Stimulated activated CD8-positive, alpha-beta memory T cell treated with anti-CD3 and anti-CD28 coated beads, Interleukin-4, amount 100 ng/mL, for 24 hours (primary cell): ENCODE data around the gene PTH2.
"Not testable (repeated sequence)": the region's sequence is repeated elsewhere in the genome, so short reads cannot be mapped to it uniquely, and the experiment has no call there.

ENCODE experiments used
- DNase-seq: peaks from one replicate; pipeline ENCODE4 v3.0.0-alpha.2; 2020; ENCODE audit warnings: low read depth

Gene PTH2, protein sequence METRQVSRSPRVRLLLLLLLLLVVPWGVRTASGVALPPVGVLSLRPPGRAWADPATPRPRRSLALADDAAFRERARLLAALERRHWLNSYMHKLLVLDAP

GRCh38 chr19:49423071-49423984, at the start of gene PTH2:
PTH2 (minus strand) TSS chr19:49423441; CDS start chr19:49423339, 102 bp downstream.
- DNase-seq: no peak

DNA sequence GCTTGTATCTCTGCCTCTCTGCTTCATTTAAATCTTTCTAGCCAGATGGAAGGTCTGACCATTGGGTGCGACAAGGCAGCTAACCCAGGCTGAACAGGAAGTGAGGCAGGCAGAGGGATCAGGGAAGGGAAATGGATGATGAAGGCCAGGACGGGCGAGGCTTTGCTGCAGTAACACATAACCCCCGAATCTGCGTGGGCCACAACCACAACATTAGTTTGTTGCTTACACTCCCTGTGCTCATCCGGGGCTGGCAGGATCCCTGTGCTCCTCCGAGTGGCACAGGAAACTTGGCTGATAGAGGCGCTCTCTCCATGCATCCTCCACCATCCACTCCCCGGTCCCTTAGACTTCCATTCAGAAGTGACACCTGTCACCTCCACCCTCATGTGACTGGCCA, 49.7 kb upstream of the PTH2 start:
- no peak for DNase-seq

DNA sequence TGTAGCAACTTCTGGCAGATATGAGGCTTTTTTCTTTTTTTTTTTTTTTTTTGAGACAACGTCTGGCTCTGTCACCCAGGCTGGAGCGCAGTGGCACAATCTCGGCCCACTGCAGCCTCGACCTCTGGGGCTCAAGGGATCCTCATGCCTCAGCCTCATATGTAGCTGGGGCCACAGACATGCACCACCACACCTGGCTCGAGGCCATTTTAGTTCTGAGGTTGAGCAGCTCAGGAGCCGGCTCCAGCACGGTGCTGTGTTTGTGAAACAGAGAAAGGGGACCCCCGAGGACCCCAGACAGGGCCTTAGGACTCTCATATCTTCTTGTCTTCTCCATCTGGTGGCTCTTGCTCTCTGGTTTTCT, 47.4 kb upstream of the PTH2 start:
- no peak for DNase-seq

DNA sequence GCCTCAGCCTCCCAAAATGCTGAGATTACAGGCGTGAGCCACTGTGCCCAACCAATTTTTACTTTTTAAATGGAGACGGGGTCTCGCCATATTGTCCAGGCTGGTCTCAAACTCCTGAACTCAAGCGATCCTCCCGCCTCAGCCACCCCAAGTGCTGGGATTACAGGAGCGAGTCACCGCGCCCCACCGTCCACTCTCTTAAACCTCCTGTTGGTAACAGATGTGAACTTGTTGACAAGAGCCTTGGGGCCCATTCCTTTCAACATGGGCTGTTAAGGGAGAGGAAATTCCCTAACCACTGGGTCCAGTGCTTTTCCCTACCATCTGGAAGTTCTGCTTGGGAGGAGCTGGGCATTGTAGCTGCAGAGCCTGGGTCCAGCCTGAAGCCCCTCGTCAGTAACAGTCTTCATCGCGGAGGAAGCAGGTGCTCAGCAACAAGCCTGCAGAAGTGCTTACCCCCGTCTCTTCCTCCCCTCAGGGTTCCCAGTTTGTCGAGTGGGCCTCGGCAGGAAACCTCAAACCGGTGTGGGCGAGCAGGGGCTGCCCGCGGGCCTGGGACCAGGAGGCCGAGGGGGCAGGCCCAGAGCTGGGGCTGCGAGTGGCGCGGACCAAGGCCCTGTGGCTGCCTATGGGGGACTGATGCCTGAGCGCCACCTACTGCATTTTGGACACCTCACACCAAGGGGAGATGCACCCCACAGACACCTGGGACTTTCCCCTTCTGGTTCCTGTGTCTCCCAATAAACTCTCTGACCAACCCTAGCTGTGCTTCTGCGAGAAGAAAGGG, 46.8 kb upstream of the PTH2 start:
- DNase-seq: peak; percentile 78

DNA sequence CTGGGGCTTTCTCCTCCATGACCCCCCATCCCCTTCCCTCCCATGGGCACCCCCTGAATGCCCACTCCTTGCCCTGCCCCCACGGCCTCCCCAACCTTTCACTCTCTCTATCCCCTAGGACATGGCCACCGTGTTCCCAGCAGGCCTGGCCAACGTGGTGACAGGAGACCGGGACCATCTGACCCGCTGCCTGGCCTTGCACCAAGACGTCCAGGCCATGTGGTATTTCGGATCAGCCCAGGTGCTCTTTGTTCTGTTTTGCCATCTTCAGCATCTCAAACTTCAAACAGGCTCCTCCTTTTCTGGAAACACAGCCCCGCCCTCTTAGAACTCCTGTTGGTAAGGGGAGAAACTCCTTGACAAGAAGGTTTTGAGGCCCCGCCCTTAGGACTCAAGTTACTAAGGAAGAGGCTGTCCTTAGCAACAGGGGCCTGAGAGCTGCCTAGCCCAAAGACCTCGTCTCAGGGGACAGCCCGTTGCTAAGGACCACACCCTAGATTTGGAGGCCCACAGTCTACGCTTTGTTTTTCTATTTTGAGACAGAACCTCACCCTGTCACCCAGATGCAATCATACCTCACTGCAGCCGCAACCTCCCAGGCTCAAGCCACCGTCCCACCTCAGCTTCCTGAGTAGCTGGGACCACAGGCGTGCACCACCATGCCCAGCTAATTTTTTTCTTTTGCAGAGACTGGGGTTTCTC, 45.7 kb upstream of the PTH2 start:
- no peak for DNase-seq

DNA sequence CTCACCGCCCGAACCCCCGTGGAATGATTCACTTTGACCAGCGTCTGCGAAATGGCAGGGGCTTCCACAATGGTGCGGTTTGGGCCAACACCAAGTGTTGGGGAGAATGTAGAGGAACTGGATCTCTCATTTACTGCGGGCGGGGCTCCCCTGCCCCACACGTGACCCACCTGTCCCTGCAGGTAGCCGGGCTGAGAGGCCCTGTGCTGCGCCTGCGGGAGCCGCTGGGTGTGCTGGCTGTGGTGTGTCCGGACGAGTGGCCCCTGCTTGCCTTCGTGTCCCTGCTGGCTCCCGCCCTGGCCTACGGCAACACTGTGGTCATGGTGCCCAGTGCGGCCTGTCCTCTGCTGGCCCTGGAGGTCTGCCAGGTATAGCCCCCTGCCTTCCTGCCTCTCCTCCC, 45.0 kb upstream of the PTH2 start:
- no peak for DNase-seq

DNA sequence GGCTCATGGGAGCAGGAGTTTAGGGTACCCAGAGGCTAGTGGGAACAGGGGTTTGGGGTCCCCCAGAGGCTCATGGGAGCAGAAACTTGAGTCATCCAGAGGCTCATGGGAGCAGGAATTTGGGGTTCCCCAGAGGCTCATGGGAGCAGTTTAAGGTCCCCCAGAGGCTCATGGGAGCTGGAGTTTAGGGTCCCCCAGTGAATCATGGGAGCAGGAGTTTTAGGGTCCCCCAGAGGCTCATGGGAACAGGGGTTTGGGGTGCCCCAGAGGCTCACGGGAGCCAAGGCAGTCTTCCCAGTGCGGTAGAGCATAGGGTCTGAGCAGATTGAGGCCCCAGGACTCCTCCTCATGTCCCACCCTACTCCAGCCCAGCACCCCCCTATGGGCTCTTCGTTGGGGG, 42.1 kb upstream of the PTH2 start:
- no peak for DNase-seq

GRCh38 chr19:49463960-49464740, 40.9 kb upstream of the PTH2 start:
- DNase-seq: no peak

GRCh38 chr19:49462492-49462891, 39.3 kb upstream of the PTH2 start:
- DNase-seq: no peak

- no peak for DNase-seq
Observed at GRCh38 chr19:49461656-49462055, 38.4 kb upstream of the PTH2 start.

- not testable (repeated sequence) for DNase-seq
Observed at GRCh38 chr19:49461130-49461529, 37.9 kb upstream of the PTH2 start.

DNA sequence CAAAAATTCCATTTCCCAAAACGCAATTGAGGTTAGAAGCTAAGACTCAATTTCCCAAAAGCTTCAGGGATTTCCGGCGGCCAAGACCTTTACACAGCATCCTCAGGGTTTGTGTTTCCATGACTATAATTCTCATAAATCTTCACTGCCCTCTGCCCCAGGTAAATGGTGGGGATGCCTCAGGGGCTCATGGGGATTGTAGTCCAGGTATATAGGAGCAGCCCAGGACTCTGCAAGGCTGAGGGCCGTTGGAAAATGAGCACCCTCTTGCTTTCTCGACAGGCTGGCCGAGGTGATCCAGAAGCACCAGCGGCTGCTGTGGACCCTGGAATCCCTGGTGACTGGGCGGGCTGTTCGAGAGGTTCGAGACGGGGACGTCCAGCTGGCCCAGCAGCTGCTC, 36.1 kb upstream of the PTH2 start:
- no peak for DNase-seq

- DNase-seq: no peak
Observed at GRCh38 chr19:49458567-49458903, 35.3 kb upstream of the PTH2 start.

DNA sequence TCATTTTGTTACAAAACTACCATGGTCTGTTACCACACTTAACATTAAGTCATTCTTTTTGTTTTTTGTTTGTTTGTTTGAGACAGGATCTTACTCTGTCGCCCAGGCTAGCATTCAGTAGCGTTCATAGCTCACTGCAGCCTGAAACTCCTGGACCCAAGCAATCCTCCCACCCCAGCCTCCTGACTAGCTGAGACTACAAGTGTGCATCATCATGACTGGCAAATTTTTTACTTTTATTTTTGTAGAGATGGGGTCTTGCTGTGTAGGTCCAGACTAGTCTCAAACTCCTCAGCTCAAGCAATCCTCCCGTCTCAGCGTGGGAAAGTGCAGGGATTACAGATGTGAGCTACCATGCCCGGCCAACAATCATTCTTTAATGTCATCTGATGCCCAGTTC, 33.1 kb upstream of the PTH2 start:
- DNase-seq: no peak

DNA sequence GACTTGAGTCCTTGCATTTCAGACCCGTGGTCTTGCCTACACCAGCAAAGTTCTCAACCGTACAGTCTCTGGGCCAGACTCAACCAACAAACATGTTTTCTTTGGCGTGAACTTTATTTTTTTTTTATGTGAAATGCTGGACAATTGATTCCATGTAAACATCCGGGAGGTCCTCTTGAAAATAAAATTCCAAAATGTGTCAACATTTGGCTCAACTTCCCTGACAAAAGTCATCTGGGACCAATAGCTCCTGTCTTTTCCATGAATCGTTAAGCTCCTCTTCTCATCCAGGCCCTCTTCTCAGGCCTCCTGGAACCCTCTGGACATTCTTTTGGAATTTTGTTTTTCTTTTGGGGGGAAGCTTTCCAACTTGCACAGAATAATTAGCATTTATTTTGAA, 32.5 kb upstream of the PTH2 start:
- DNase-seq: no peak

DNA sequence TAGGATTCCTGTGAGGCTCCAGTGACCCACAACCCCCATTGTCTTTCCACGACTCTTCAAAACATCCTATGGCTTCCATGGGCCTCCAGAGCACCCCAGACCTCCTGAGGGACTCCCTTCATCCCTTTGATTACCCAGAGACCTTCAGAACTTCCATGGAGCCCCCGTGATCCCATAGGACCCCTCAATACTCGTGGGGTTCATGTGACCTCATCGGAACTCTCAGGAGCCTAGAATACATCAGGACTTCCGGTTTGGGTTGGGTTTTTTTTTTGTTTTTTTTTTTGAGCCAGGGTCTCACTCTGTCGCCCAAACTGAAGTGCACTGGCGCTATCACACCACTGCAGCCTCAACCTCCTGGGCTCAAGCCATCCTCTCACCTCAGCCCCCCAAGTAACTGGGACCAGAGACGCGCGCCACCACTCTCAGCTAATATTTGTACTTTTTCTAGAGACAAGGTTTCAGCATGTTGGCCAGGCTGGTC, 30.6 kb upstream of the PTH2 start:
- no peak for DNase-seq

DNA sequence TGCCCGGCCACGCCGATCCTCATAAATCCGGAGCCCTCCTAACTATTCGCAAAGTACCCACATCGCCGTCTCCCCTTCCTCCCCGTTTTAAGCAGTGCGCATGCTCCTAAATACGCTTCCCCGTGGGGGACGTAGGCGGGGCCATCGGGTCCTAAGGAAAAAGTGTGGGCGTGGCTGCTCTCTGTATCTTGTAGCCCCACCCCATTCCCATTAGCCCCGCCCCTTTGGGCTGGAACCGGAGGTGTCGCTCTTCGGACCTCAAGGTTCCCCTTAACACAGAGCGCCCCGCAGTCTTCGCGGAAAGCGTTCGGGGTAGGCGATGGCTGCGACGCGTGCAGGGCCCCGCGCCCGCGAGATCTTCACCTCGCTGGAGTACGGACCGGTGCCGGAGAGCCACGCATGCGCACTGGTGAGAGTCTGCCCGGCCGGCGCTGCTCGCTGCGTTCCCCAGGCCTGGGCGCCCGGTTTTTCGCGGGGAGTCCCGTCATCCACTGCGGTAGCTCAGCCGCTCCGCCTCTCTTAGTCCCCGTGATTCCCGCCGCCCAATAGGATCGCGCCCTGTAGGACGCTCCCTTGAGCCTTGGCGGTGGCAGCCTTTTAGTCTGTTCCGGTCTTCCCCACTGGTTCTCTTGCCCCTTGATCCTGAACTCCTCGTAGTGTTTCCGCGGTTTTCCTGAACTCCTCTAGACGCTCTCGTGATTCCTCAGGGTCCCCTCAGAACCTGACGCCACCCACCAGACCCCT, 29.9 kb upstream of the PTH2 start, which contains the start of gene ALDH16A1:
TSS of gene ALDH16A1 (plus strand) at position 213 of the 744 bp plus-strand sequence. CDS start at position 320, 107 bp downstream.
- DNase-seq: peak; percentile 94

- peak; percentile 87 for DNase-seq
Observed at GRCh38 chr19:49451430-49452181, 28.4 kb upstream of the PTH2 start, which contains the start of gene PIH1D1. PIH1D1 (minus strand) TSS chr19:49451814; CDS start chr19:49451574, 240 bp downstream.

GRCh38 chr19:49450405-49450804, 27.2 kb upstream of the PTH2 start:
- no peak for DNase-seq

DNA sequence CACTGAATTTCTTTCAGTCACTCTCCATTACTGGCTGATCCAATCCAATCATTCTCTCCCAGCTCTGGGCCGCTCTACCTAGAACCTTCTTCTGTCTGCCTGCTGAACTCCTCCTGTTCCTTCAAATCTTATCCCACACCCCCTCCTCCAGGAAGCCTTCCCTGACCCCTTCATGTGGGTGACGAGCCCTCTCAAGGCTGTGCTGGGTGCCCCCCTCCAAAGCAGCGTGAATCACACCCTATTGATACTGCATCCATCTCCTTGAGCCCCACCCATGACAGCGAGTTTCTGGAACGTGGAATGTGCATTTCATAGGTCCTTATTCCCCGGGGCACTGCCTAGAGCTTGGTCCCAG, 25.2 kb upstream of the PTH2 start:
- no peak for DNase-seq
